Mesenchymal stem cell (in vitro differentiated cells and primary cell): ENCODE results near the gene AUTS2.

Experiments
- DNase-seq: peaks from one replicate; pipeline ENCODE4 v3.0.0-alpha.2; 2013
- H2AFZ ChIP-seq: one replicate; pipeline ENCODE4 v1.6.1; 2013; ENCODE audit warnings: low read depth, mild to moderate bottlenecking, control low read depth, inconsistent platforms, low read length, moderate library complexity
- H2AK5ac ChIP-seq: 2 replicates; pipeline ENCODE4 v1.6.1; 2013; ENCODE audit warnings: low read length, moderate library complexity, mild to moderate bottlenecking, inconsistent platforms; ENCODE audit not compliant: severe bottlenecking
- H2BK120ac ChIP-seq: one replicate; pipeline ENCODE4 v1.6.1; 2013; ENCODE audit warnings: low read depth, mild to moderate bottlenecking, inconsistent platforms, low read length, moderate library complexity
- H2BK12ac ChIP-seq, 2 experiments: one replicate each; pipeline ENCODE4 v1.6.1; 2013; ENCODE audit warnings: inconsistent platforms in 2 of 2, low read length in 2 of 2, mild to moderate bottlenecking in 2 of 2, moderate library complexity in 2 of 2, control low read depth in 1 of 2
- H2BK15ac ChIP-seq: one replicate; pipeline ENCODE4 v1.6.1; 2013; ENCODE audit warnings: mild to moderate bottlenecking, low read depth, inconsistent platforms; ENCODE audit not compliant: poor library complexity, severe bottlenecking
- H2BK5ac ChIP-seq: 2 replicates; pipeline ENCODE4 v1.6.1; 2013; ENCODE audit warnings: low read depth, mild to moderate bottlenecking, low read length, control low read depth, inconsistent platforms; ENCODE audit not compliant: poor library complexity, severe bottlenecking
- H3K14ac ChIP-seq, 2 experiments: one replicate each; pipeline ENCODE4 v1.6.1; 2013; ENCODE audit warnings: inconsistent platforms in 2 of 2, low read length in 2 of 2, control low read depth in 1 of 2, mild to moderate bottlenecking in 1 of 2, moderate library complexity in 1 of 2
- H3K18ac ChIP-seq, 2 experiments: one replicate each; pipeline ENCODE4 v1.6.1; 2013; ENCODE audit warnings: inconsistent platforms in 2 of 2, low read length in 2 of 2, control low read depth in 1 of 2, low read depth in 1 of 2, mild to moderate bottlenecking in 1 of 2
- H3K23ac ChIP-seq, 2 experiments: one replicate each; pipeline ENCODE4 v1.6.1; 2013; ENCODE audit warnings: inconsistent platforms in 2 of 2, low read length in 2 of 2, mild to moderate bottlenecking in 2 of 2, moderate library complexity in 2 of 2, control low read depth in 1 of 2
- H3K27ac ChIP-seq: 2 replicates; pipeline ENCODE4 v1.5.1; 2013; ENCODE audit warnings: mild to moderate bottlenecking, moderate library complexity, low read length, control low read depth, inconsistent platforms; ENCODE audit not compliant: poor library complexity, severe bottlenecking
- H3K27me3 ChIP-seq, 2 experiments: 2 replicates each; pipeline versions ENCODE4 v1.6.1 to v1.7.0; 2013; ENCODE audit warnings: low read length in 2 of 2, mild to moderate bottlenecking in 2 of 2, moderate library complexity in 2 of 2, control low read depth in 1 of 2, inconsistent platforms in 1 of 2; ENCODE audit not compliant: control insufficient read depth in 1 of 2, insufficient read depth in 1 of 2
- H3K36me3 ChIP-seq, 2 experiments: 2 replicates each; pipeline versions ENCODE4 v1.6.1 to v1.7.0; 2013; ENCODE audit warnings: low read length in 2 of 2, control low read depth in 1 of 2, inconsistent platforms in 1 of 2, low read depth in 1 of 2, mild to moderate bottlenecking in 1 of 2; ENCODE audit not compliant: insufficient read depth in 2 of 2, control insufficient read depth in 1 of 2
- H3K4ac ChIP-seq, 2 experiments: one replicate each; pipeline ENCODE4 v1.6.1; 2013; ENCODE audit warnings: inconsistent platforms in 2 of 2, low read length in 2 of 2, mild to moderate bottlenecking in 2 of 2, moderate library complexity in 2 of 2, control low read depth in 1 of 2, low read depth in 1 of 2
- H3K4me1 ChIP-seq: 2 replicates; pipeline ENCODE4 v1.6.1; 2013; ENCODE audit warnings: low read depth, low read length, control low read depth; ENCODE audit not compliant: control insufficient read depth, insufficient read depth
- H3K4me2 ChIP-seq: 2 replicates; pipeline ENCODE4 v1.6.1; 2013; ENCODE audit warnings: low read length, mild to moderate bottlenecking, inconsistent platforms; ENCODE audit not compliant: poor library complexity, severe bottlenecking
- H3K4me3 ChIP-seq, 2 experiments: 2 replicates each; pipeline versions ENCODE4 v1.5.1 to v1.7.0; 2013; ENCODE audit warnings: low read length in 2 of 2, mild to moderate bottlenecking in 2 of 2, control low read depth in 1 of 2, low read depth in 1 of 2; ENCODE audit not compliant: insufficient read depth in 1 of 2
- H3K79me1 ChIP-seq: replicated peaks from 2 replicates; pipeline ENCODE4 v1.6.1; 2013; ENCODE audit warnings: mild to moderate bottlenecking, control low read depth, low read length, inconsistent platforms; ENCODE audit not compliant: poor library complexity, severe bottlenecking
- H3K9ac ChIP-seq: 2 replicates; pipeline ENCODE4 v1.7.0; 2013; ENCODE audit warnings: mild to moderate bottlenecking, low read length, moderate library complexity
- H3K9me3 ChIP-seq: 2 replicates; pipeline ENCODE4 v1.7.0; 2013; ENCODE audit warnings: mild to moderate bottlenecking, low read length; ENCODE audit not compliant: control insufficient read depth
- H4K8ac ChIP-seq: one replicate; pipeline ENCODE4 v1.6.1; 2013; ENCODE audit warnings: inconsistent platforms, mild to moderate bottlenecking, low read length, moderate library complexity
- H4K91ac ChIP-seq: one replicate; pipeline ENCODE4 v1.6.1; 2013; ENCODE audit warnings: mild to moderate bottlenecking, low read length, inconsistent platforms
- WGBS: methylation state at CpG from one replicate; pipeline ENCODE4 v1.1.7; 2013; ENCODE audit warnings: mixed read lengths; 5-methylcytosine and 5-hydroxymethylcytosine counted together

AUTS2 gene

GRCh38 chr7:70595370-70595754 is 997.1 kb downstream of the AUTS2 start:
- no peaks in the 10 kb centered on the region for H3K36me3 ChIP-seq
- H2BK15ac ChIP-seq = no peak overlapping the region
- H2BK12ac ChIP-seq = no peak overlapping the region
- no peak overlapping the region for H2BK5ac ChIP-seq
- H2AFZ ChIP-seq = no peak overlapping the region
- H3K79me1 ChIP-seq = no peaks in the 10 kb centered on the region
- H3K27ac ChIP-seq = no peak overlapping the region
- no peak for DNase-seq
- H4K8ac ChIP-seq = no peak overlapping the region
- H4K91ac ChIP-seq = no peak overlapping the region
- no peak overlapping the region for H3K23ac ChIP-seq
- no peak overlapping the region for H3K4ac ChIP-seq
- WGBS = 68% methylated on average over 4 of the region's 6 CpGs
- peaks cover 13% of the 10 kb centered on the region for H3K4me1 ChIP-seq
- no peak overlapping the region for H2BK120ac ChIP-seq
- peak overlapping the region in 1 of 2 experiments; percentile 63 for H3K4me3 ChIP-seq
- H3K18ac ChIP-seq = no peak overlapping the region
- no peak overlapping the region for H2AK5ac ChIP-seq
- H3K27me3 ChIP-seq = peaks cover 23 to 43% of the 10 kb centered on the region in 2 experiments
- peak overlapping the region; percentile 98 for H3K4me2 ChIP-seq
- H3K9me3 ChIP-seq = no peaks in the 10 kb centered on the region
- H3K14ac ChIP-seq = no peak overlapping the region
- H3K9ac ChIP-seq = no peak overlapping the region

GRCh38 chr7:70595755-70596597 is 997.7 kb downstream of the AUTS2 start:
- WGBS = 3% methylated on average over 82 of the region's 82 CpGs
- H3K9ac ChIP-seq = no peak overlapping the region

GRCh38 chr7:70596598-70596913 is 998.3 kb downstream of the AUTS2 start:
- Histone ChIP-seq H3K36me3 (no peaks in the 10 kb centered on the region), H2BK120ac (no peak overlapping the region), H3K9me3 (peaks cover 9% of the 10 kb centered on the region), H2BK12ac (no peak overlapping the region), H2BK5ac (no peak overlapping the region), H3K79me1 (no peaks in the 10 kb centered on the region), H3K14ac (no peak overlapping the region), H3K27ac (no peak overlapping the region), H3K18ac (no peak overlapping the region), H3K4me3 (peak overlapping the region in 1 of 2 experiments; percentile 51), H2AK5ac (no peak overlapping the region), H3K4me1 (peaks cover 13% of the 10 kb centered on the region), H3K4me2 (peak overlapping the region; percentile 98), H3K27me3 (peaks cover 23 to 43% of the 10 kb centered on the region in 2 experiments), H4K8ac (no peak overlapping the region), H4K91ac (no peak overlapping the region), H3K9ac (no peak overlapping the region), H3K4ac (no peak overlapping the region), H3K23ac (no peak overlapping the region), H2AFZ (no peak overlapping the region), H2BK15ac (no peak overlapping the region)
- 26% methylated on average over 11 of the region's 11 CpGs for WGBS
- DNase-seq = no peak

More at GRCh38 chr7:70595755-70596597, 997.7 kb downstream of the AUTS2 start:
- H4K8ac ChIP-seq = no peak overlapping the region
- peaks cover 23 to 43% of the 10 kb centered on the region in 2 experiments for H3K27me3 ChIP-seq
- no peak for DNase-seq
- H2BK5ac ChIP-seq = no peak overlapping the region
- H3K4ac ChIP-seq = no peak overlapping the region
- H3K4me1 ChIP-seq = peaks cover 13% of the 10 kb centered on the region
- H3K9me3 ChIP-seq = peaks cover 4% of the 10 kb centered on the region
- no peak overlapping the region for H2AFZ ChIP-seq
- peak overlapping the region; percentile 98 for H3K4me2 ChIP-seq
- H3K23ac ChIP-seq = no peak overlapping the region
- H3K4me3 ChIP-seq = peak overlapping the region; percentile 51 to 63
- no peaks in the 10 kb centered on the region for H3K36me3 ChIP-seq
- no peaks in the 10 kb centered on the region for H3K79me1 ChIP-seq
- no peak overlapping the region for H3K14ac ChIP-seq
- H3K18ac ChIP-seq = no peak overlapping the region
- H2BK15ac ChIP-seq = no peak overlapping the region
- H2AK5ac ChIP-seq = no peak overlapping the region
- H2BK12ac ChIP-seq = no peak overlapping the region
- H4K91ac ChIP-seq = no peak overlapping the region
- H3K27ac ChIP-seq = no peak overlapping the region
- no peak overlapping the region for H2BK120ac ChIP-seq

GRCh38 chr7:70597066-70597465 is 998.8 kb downstream of the AUTS2 start:
- H3K18ac ChIP-seq = no peak overlapping the region
- H4K8ac ChIP-seq = no peak overlapping the region
- H3K27ac ChIP-seq = no peak overlapping the region
- no peak overlapping the region for H3K23ac ChIP-seq
- H3K14ac ChIP-seq = no peak overlapping the region
- H2BK120ac ChIP-seq = no peak overlapping the region
- WGBS = 62% methylated on average over 5 of the region's 5 CpGs
- H2AFZ ChIP-seq = no peak overlapping the region
- peaks cover 23 to 43% of the 10 kb centered on the region in 2 experiments for H3K27me3 ChIP-seq
- no peaks in the 10 kb centered on the region for H3K36me3 ChIP-seq
- no peak overlapping the region for H2AK5ac ChIP-seq
- no peak overlapping the region for H2BK5ac ChIP-seq
- H3K4ac ChIP-seq = no peak overlapping the region
- H3K9ac ChIP-seq = no peak overlapping the region
- H3K4me3 ChIP-seq = no peak overlapping the region
- H3K79me1 ChIP-seq = no peaks in the 10 kb centered on the region
- no peak overlapping the region for H2BK12ac ChIP-seq
- no peak overlapping the region for H2BK15ac ChIP-seq
- DNase-seq = no peak
- no peak overlapping the region for H4K91ac ChIP-seq
- peaks cover 13% of the 10 kb centered on the region for H3K4me1 ChIP-seq
- H3K9me3 ChIP-seq = peaks cover 9% of the 10 kb centered on the region
- no peak overlapping the region for H3K4me2 ChIP-seq
